GM18511 (cell line): ENCODE measurements around the gene ANKRD65.
"Not testable (repeated sequence)": the region's sequence is repeated elsewhere in the genome, so short reads cannot be mapped to it uniquely, and the experiment has no call there.

Experiments
- ATAC-seq: cut with Tn5 transposase; IDR thresholded peaks from one replicate; pipeline ENCODE4 v1.9.1; 2021; ENCODE audit warnings: mild to moderate bottlenecking, moderate library complexity; ENCODE audit not compliant: unreplicated experiment

Gene ANKRD65

GRCh38 chr1:1418464-1419362 is 2.4 kb downstream of the ANKRD65 start:
- no peak for ATAC-seq

GRCh38 chr1:1417825-1418463 is 3.1 kb downstream of the ANKRD65 start:
- ATAC-seq: not testable (repeated sequence)

DNA sequence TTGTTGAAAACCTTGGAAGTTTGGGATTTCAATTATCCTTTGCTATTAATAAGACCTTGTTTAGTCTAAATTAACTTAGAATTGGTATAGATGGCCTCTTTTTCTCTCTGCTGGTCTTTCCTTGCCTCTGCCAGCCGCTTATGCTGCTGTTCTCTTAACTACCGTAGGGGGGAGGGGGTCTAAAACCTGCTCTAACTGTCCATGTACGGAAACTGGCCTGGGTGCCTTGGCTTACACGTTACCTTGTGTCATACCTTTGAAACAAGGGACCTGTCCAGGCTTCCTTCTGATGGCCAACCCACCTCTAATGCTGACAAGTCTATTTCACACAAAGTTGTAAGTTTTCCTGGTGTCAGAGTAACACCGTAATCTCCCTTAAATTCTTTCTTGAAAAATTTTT is 3.7 kb downstream of the ANKRD65 start:
- not testable (repeated sequence) for ATAC-seq

DNA sequence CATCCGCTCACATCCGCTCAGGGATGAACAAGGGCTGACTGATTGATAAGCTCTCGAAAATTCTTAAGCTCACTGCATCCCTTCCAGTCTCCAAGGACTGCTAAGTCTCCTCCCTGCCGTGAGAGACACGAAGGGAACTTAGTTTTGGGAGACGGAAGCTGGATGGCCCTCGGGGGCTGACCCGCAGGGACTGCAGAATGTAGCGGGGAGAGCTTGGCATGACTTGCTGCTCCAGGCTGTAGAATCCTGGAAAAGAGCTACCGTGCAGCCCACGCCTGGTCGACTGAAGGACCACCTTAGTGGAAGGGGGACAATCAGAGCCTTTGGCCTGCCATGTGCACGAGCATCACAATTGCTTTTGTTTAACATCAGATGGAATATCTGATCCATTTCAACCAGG is 5.3 kb downstream of the ANKRD65 start:
- ATAC-seq: no peak

- not testable (repeated sequence) for ATAC-seq
These were observed 8.7 kb downstream of the ANKRD65 start for GRCh38 chr1:1412311-1412902.

DNA sequence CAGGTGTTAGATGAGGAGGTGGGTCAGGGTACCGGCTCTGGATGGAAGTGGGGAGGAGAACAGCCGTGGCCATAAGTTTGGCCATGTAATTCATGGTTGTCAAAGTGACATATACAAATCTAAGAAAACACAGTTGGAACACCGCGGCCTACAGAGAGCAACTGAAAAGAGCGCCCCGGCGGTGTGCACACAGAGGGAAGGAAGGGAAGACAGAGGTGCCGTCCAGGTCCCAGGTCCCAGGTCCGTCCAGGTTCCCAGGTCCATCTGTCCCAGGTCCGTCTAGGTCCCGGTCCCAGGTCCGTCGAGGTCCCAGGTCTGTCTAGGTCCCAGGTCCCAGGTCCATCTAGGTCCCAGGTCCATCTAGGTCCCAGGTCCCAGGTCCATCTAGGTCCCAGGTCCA is 9.4 kb downstream of the ANKRD65 start:
- ATAC-seq: no peak

- ATAC-seq: not testable (repeated sequence)
These were observed 10.8 kb downstream of the ANKRD65 start for GRCh38 chr1:1410238-1410637.

GRCh38 chr1:1407636-1408318 is 13.3 kb downstream of the ANKRD65 start:
- peak; percentile 8 for ATAC-seq

- peak; percentile 93 for ATAC-seq
These were observed 14.0 kb downstream of the ANKRD65 start, which contains the start of gene MRPL20 for GRCh38 chr1:1406821-1407635. TSS of gene MRPL20 (minus strand) at chr1:1407293. CDS start at chr1:1407217, 76 bp downstream.

DNA sequence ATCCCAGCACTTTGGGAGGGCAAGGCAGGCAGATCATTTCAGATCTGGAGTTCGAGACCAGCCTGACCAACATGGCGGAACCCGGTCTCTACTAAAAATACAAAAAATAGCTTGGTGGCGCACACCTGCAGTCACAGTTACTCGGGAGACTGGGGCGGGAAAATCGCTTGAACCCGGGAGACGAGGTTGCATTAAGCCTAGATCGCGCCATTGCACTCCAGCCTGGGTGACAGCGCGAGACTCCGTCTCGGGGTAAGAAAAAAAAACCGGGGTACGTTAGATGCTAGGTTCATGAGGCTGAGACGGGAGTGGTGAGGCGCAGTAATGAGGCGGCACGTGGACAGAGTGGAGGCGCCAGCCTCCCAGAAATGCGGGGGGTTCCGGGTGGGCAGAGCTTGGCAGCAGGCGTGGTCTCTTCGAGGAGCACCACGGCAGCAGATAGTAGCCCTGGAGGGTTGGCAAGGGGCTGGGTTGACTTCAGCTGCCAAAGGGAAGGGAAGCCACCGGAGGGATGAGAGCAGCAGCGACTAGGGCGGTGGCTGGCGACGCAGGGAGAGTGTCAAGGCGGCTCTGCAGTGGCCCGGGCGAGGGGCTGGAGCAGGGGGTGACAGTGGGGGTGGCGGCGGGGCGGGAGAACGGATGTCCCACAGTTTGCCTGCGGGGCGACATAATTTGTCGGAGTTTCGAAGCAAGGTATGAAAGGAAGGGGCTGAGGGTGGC is 14.8 kb downstream of the ANKRD65 start:
- ATAC-seq: no peak

- ATAC-seq: no peak
These were observed 17.4 kb downstream of the ANKRD65 start for GRCh38 chr1:1403653-1404052.

- ATAC-seq: not testable (repeated sequence)
These were observed 18.1 kb downstream of the ANKRD65 start for GRCh38 chr1:1402901-1403392.

- ATAC-seq: no peak
These were observed 18.8 kb downstream of the ANKRD65 start for GRCh38 chr1:1402072-1402900.

DNA sequence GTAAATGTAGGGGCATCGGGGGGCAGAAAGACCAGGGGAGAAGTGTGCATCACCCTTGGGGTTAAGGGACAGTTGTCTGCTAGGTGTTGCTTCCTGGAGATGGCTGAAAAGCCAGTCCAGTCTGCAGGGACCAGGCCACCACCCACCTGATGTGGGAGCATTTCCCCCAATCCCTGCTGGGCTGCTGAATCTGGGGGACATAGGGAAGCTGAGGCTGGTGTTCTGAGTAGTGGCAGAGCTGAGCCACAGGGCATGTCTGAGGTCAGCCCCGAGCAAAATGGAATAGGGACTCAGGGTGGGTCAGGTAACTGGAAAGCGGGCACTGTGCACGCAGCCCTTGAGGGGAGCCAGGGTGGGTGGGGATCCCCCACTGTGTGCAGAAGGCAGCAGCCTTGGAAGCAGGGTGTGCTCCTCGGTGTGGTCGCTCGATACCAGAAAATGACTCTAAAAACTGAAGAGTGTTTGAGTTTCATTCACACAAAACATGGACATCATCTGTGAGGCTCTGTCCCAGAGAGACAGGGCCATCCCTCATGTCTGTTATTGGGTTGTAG is 19.5 kb downstream of the ANKRD65 start:
- no peak for ATAC-seq

- ATAC-seq: no peak
These were observed 20.3 kb downstream of the ANKRD65 start for GRCh38 chr1:1400576-1401456.

DNA sequence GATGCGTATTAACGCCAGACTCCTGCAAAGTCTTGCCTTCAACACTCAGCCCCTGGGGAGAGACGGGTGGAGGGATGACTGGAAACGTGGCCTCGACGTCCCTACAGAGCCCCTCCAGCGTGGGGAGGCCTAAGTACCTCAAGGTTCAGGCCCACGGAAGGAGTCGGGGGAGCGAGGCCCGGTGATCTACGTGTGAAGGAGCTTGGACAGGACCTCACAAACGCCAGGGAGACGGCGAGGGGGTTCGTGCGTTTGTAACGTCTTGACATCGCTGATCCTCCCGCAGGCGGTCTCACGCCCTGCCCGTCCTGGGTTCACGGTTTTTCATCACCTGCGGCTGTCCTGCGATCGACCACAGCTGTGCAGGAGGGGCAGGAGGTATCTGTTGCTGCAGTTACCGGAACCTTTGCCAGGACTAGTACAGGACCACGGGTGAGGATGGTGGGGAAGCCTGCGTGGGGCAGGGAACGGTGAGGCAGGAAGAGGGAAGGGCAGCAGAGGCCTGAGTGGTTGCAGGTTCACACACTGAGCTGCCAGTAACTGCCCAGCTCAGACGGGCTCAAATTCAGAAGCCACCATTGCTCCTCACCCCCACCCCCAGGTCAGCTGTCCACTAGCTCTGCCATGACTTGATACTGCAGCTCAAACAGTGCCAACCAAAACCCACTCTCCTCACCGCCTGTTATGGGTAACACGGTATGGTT is 21.1 kb downstream of the ANKRD65 start:
- peak; percentile 4 for ATAC-seq
